Fibroblast of lung (primary cell): ENCODE measurements around the gene DVL3. TPM values are rescaled to one million over a fixed set of nuclear protein-coding genes. Genes with fewer than 3 reads are reported as not detected.
"Not testable (repeated sequence)": the region's sequence is repeated elsewhere in the genome, so short reads cannot be mapped to it uniquely, and the experiment has no call there.

Experiments used
- DNase-seq, 2 donors: peaks; one replicate each; pipeline versions ENCODE4 v3.0.0 to v3.0.0-alpha.2; 2010; ENCODE audit warnings: low read depth in 2 of 2
- H2AFZ ChIP-seq: 2 replicates; pipeline ENCODE4 v1.5.1; 2012; ENCODE audit warnings: low read length, control low read depth, inconsistent platforms
- H3K27ac ChIP-seq: 2 replicates; pipeline ENCODE4 v1.5.1; 2011; ENCODE audit warnings: low read length, control low read depth; ENCODE audit not compliant: insufficient read depth
- H3K27me3 ChIP-seq: 2 replicates; pipeline ENCODE4 v1.5.1; 2011; ENCODE audit warnings: mild to moderate bottlenecking, low read length; ENCODE audit not compliant: control insufficient read depth, insufficient read depth
- H3K36me3 ChIP-seq: 2 replicates; pipeline ENCODE4 v1.5.1; 2011; ENCODE audit warnings: low read length; ENCODE audit not compliant: control insufficient read depth, insufficient read depth
- H3K4me1 ChIP-seq: 2 replicates; pipeline ENCODE4 v1.5.1; 2011; ENCODE audit warnings: low read length; ENCODE audit not compliant: control insufficient read depth, insufficient read depth; ENCODE audit errors: extremely low read depth
- H3K4me2 ChIP-seq: 2 replicates; pipeline ENCODE4 v1.5.1; 2011; ENCODE audit warnings: low read length, control low read depth; ENCODE audit not compliant: insufficient read depth; ENCODE audit errors: extremely low read depth
- H3K4me3 ChIP-seq, 4 experiments: fragments of 200-600 bp in 1 of 4; sonication (generic) in 1 of 4; replicated peaks in 1 of 4; 2 replicates each; pipeline ENCODE4 v1.5.1; 2011 to 2016; ENCODE audit warnings: low read length in 4 of 4, low read depth in 3 of 4, mild to moderate bottlenecking in 3 of 4, control low read depth in 2 of 4, inconsistent platforms in 1 of 4, mixed read lengths in 1 of 4; ENCODE audit not compliant: insufficient read depth in 1 of 4; ENCODE audit errors: control extremely low read depth in 1 of 4
- H3K79me2 ChIP-seq: 2 replicates; pipeline ENCODE4 v1.5.1; 2012; ENCODE audit warnings: mild to moderate bottlenecking, low read length, inconsistent platforms; ENCODE audit not compliant: control insufficient read depth, insufficient read depth
- H3K9ac ChIP-seq: 2 replicates; pipeline ENCODE4 v1.5.1; 2011; ENCODE audit warnings: mild to moderate bottlenecking, low read length, control low read depth; ENCODE audit not compliant: insufficient read depth
- H3K9me3 ChIP-seq: 2 replicates; pipeline ENCODE4 v1.5.1; 2012; ENCODE audit warnings: low read depth, low read length; ENCODE audit not compliant: control insufficient read depth, insufficient read depth
- H4K20me1 ChIP-seq: 2 replicates; pipeline ENCODE4 v1.5.1; 2011; ENCODE audit warnings: low read length; ENCODE audit not compliant: control insufficient read depth, insufficient read depth; ENCODE audit errors: extremely low read depth
- CTCF ChIP-seq, 2 donors: IDR thresholded peaks in 1 of 2; conservative IDR thresholded peaks in 1 of 2; 1 replicate in 1 of 2; 2 replicates in 1 of 2; pipeline ENCODE4 v1.5.1; 2011 to 2012; ENCODE audit warnings: low read length in 2 of 2, control low read depth in 1 of 2, inconsistent platforms in 1 of 2, low read depth in 1 of 2, mild to moderate bottlenecking in 1 of 2
- EZH2 ChIP-seq: IDR thresholded peaks from 2 replicates; pipeline ENCODE4 v1.5.1; 2012; ENCODE audit warnings: low read length, control low read depth, mild to moderate bottlenecking; ENCODE audit errors: missing control alignments
- polyA plus RNA-seq, 2 donors: library from polyadenylated mRNA; depleted of rRNA in 1 of 2; stranded (reverse) in 1 of 2; unstranded in 1 of 2; fragments of >200 nt; gene quantifications; 2 replicates each; pipeline ENCODE4 v1.2.1, GENCODE V29; 2011 to 2012; ENCODE audit warnings: missing spikeins in 1 of 2
- total RNA-seq: library from RNA; depleted of rRNA; stranded (reverse); fragments of >200 nt; gene quantifications from 2 replicates; pipeline ENCODE4 v1.2.1, GENCODE V29; 2014

The DVL3 gene
- total and polyA plus RNA-seq, 2 donors (not counting 1 experiment from before 2014, with no cell fraction given), result 19.8 to 33.7 TPM

- H3K4me2 ChIP-seq, result no peak overlapping the region
- H3K4me3 ChIP-seq, result no peak overlapping the region
- H3K9me3 ChIP-seq, result no peaks in the 10 kb centered on the region
- no peaks in the 10 kb centered on the region for H3K79me2 ChIP-seq
- TF ChIP-seq EZH2 (no peak), CTCF (conservative IDR thresholded peaks at IDR 0.05 in 1 of 2, IDR thresholded peaks at IDR 0.05 in 1 of 2; ENCODE audit: low read depth in 1 of 2, low read length in 2 of 2) (no peak)
- no peaks in the 10 kb centered on the region for H4K20me1 ChIP-seq
- H3K27ac ChIP-seq, result no peak overlapping the region
- no peak for DNase-seq
- no peak overlapping the region for H2AFZ ChIP-seq
- H3K4me1 ChIP-seq, result no peaks in the 10 kb centered on the region
- no peak overlapping the region for H3K9ac ChIP-seq
- H3K27me3 ChIP-seq, result no peaks in the 10 kb centered on the region
- H3K36me3 ChIP-seq, result peaks cover 8% of the 10 kb centered on the region
Measured at GRCh38 chr3:184148076-184148475, 7.1 kb upstream of the DVL3 start.

GRCh38 chr3:184149123-184149522 is 6.1 kb upstream of the DVL3 start:
- Histone ChIP-seq H3K9me3 (no peaks in the 10 kb centered on the region), H3K4me2 (no peak overlapping the region), H3K79me2 (no peaks in the 10 kb centered on the region), H4K20me1 (no peaks in the 10 kb centered on the region), H3K4me3 (no peak overlapping the region), H3K9ac (no peak overlapping the region), H3K36me3 (peaks cover 6% of the 10 kb centered on the region), H2AFZ (no peak overlapping the region), H3K27ac (no peak overlapping the region), H3K4me1 (no peaks in the 10 kb centered on the region), H3K27me3 (no peaks in the 10 kb centered on the region)
- DNase-seq, result no peak
- TF ChIP-seq CTCF (conservative IDR thresholded peaks at IDR 0.05 in 1 of 2, IDR thresholded peaks at IDR 0.05 in 1 of 2; ENCODE audit: low read depth in 1 of 2, low read length in 2 of 2) (no peak), EZH2 (no peak)

GRCh38 chr3:184149770-184150169 is 5.4 kb upstream of the DVL3 start:
- H2AFZ ChIP-seq, H3K36me3 ChIP-seq, H3K4me1 ChIP-seq, H3K4me2 ChIP-seq, H3K4me3 ChIP-seq, H3K27ac ChIP-seq, H4K20me1 ChIP-seq, H3K79me2 ChIP-seq, H3K9ac ChIP-seq, DNase-seq, H3K27me3 ChIP-seq, H3K9me3 ChIP-seq: not testable (repeated sequence)
- peak in 1 of 2 donors; percentile 26 for TF ChIP-seq CTCF (conservative IDR thresholded peaks at IDR 0.05 in 1 of 2, IDR thresholded peaks at IDR 0.05 in 1 of 2; ENCODE audit: low read depth in 1 of 2, low read length in 2 of 2)
